D721Med (cell line): ENCODE results near the gene RGL2.

Experiments used
- DNase-seq: peaks from one replicate; pipeline ENCODE4 v3.0.0; 2011; ENCODE audit warnings: low spot score; ENCODE audit not compliant: insufficient read length
- FAIRE-seq: peaks from 2 replicates; lab custom pipeline; 2011; peaks lifted over from hg19 to GRCh38; lab: Jason Lieb, UNC
- TF ChIP-seq, protein P1 (sequence below): IDR thresholded peaks from 2 replicates; pipeline ENCODE4 v1.5.1; 2012; ENCODE audit warnings: mild to moderate bottlenecking, control low read depth; ENCODE audit not compliant: insufficient read depth; ENCODE audit errors: missing control alignments

The RGL2 gene

DNA sequence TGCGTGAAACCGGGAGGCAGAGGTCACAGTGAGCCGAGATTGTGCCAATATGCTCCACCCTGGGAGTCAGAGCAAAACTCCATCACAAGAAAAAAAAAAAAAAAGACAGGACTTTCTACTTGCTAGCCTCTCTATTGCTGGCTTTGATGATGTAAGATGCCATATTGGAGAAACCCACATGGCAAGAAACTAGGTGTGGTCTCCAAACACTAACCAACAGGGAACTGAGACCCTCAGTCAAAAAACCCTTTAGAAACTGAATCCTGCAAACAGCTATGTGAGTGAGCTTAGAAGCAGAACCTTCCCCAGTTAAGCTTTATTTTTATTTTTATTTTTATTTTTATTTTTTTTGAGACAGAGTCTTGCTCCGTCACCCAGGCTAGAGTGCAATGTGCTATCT lies 37.2 kb upstream of the RGL2 start:
- FAIRE-seq (no peak), DNase-seq (no peak)
- TF ChIP-seq, protein P1, sequence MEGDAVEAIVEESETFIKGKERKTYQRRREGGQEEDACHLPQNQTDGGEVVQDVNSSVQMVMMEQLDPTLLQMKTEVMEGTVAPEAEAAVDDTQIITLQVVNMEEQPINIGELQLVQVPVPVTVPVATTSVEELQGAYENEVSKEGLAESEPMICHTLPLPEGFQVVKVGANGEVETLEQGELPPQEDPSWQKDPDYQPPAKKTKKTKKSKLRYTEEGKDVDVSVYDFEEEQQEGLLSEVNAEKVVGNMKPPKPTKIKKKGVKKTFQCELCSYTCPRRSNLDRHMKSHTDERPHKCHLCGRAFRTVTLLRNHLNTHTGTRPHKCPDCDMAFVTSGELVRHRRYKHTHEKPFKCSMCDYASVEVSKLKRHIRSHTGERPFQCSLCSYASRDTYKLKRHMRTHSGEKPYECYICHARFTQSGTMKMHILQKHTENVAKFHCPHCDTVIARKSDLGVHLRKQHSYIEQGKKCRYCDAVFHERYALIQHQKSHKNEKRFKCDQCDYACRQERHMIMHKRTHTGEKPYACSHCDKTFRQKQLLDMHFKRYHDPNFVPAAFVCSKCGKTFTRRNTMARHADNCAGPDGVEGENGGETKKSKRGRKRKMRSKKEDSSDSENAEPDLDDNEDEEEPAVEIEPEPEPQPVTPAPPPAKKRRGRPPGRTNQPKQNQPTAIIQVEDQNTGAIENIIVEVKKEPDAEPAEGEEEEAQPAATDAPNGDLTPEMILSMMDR = no peak

DNA sequence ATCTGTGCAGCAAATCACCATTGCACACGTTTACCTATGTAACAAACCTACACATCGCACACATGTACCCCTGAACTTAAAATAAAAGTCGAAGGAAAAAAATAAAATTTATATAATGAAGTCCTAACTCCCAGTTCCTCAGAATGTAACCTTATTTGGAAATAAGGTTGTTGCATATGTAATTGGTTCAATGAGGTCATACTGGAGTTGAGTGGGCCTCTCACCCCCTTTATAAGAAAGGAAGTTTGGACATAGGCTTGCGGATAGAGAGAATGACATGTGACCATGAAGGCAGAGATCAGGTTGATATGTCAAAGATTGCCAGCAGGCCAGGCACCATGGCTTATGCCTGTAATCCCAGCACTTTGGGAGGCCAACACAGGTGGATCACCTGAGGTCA lies 34.9 kb upstream of the RGL2 start:
- FAIRE-seq (no peak), DNase-seq (no peak)
- TF ChIP-seq, protein P1 = no peak

DNA sequence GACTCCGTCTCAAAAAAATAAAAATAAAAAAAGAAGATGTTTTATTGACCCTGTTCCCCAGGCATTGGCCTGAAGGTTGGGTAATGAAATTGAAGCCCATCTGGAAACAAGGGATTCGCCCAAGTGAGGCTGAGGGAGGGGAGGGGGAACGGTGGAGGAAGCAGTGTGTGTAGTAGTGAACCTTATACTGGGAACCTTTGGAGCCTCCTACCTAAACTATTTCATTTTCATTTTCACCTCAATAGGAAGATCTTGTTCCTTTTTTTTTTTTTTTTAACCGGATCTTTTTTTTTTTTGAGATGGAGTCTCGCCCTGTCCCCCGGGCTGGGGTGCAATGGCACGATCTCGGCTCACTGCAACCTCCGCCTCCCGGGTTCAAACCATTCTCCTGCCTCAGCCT lies 32.0 kb upstream of the RGL2 start:
- DNase-seq = no peak
- FAIRE-seq = no peak
- TF ChIP-seq, protein P1 = no peak

DNA sequence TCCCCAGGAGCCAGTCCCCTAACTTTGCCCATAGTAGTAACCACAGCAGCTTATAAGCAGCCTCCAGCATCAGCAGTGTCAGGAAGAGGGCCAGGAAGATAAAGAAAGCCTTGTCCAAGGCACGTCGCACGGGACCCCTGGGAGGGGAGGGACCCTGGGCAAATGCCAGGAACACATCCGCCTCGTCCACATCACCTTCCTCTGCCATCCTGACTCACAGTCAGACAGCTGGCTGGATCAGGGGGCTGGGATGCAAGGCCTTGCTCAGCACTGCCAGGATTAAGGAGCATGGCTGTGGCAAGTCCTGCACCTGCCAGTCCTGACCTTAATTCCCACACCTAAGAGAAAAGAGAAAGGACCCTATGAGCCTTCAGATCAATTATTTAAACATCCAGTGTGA lies 30.3 kb upstream of the RGL2 start:
- FAIRE-seq (no peak), DNase-seq (peak; percentile 64)

DNA sequence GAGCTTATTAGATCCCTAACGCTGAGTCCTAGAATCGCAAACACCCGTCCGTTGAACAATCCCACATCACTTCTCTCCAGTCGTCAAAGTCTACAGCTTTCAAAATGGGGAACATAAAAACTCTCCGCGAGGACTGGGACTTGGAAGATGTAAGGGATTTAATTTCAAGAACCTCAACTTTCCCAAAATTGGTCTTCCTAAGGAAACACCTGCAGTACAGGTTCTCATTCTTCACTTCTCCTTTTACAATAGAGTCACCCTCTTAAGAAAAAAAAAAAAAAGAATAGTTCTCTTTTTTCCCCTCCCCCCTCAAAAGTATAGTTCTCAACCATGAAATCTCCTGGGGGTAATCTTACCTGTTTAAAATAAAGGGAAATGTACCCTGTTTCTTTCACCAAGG lies 25.4 kb upstream of the RGL2 start:
- no peak for FAIRE-seq
- TF ChIP-seq, protein P1 = no peak
- no peak for DNase-seq

More for the DNA sequence above, 30.3 kb upstream of the RGL2 start:
- TF ChIP-seq, protein P1 = no peak

DNA sequence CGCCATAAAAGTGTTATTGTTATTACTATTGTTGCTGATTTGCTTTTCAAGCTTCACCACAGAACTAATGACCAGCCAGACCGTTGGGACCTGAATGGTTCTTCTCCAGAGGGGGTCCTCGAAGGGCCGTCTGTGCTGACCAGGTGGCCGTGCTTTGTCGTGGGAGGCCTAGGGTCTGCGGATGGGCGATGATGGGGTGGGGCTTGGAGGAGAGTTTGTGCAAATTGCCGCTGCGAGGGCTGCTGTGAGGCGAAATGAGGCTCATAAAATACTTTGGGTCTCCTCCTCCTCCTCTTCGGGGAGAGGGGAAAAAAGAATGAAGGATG lies 24.8 kb upstream of the RGL2 start:
- DNase-seq = no peak
- no peak for FAIRE-seq
- TF ChIP-seq, protein P1 = no peak

DNA sequence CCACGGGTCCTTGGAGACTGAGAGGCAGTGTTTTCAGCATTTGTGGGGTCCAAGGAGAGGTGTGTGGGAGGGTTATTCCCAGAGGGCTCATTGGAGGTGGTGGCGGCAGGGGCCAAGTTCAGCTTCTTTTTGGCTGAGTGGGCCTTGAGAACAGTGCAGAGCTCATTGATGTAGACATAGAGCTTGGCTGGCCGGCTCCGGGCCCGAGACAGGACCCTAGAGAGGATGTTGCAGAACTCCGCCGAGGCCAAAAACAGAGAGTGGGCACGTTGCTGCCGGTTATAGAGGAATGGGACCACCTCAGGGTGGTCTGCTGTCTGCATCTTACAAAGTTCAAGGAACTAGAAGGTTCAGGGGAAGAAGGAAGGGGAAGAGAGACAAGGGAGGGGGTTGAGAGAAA lies 22.5 kb upstream of the RGL2 start:
- no peak for DNase-seq
- FAIRE-seq = no peak

More for the DNA sequence above, 22.5 kb upstream of the RGL2 start:
- TF ChIP-seq, protein P1 = no peak
